HG03066 (cell line): Measurements from ENCODE around the gene RNF224.
"Not testable (repeated sequence)": the region's sequence is repeated elsewhere in the genome, so short reads cannot be mapped to it uniquely, and the experiment has no call there.

Experiments
- ATAC-seq: cut with Tn5 transposase; IDR thresholded peaks from one replicate; pipeline ENCODE4 v1.9.1; 2021; ENCODE audit warnings: low read depth; ENCODE audit not compliant: unreplicated experiment

Gene RNF224

GRCh38 chr9:137236936-137237421, 9.7 kb downstream of the RNF224 start:
- ATAC-seq = no peak

GRCh38 chr9:137237759-137238726, 10.7 kb downstream of the RNF224 start:
- no peak for ATAC-seq

- not testable (repeated sequence) for ATAC-seq
Measured at GRCh38 chr9:137239541-137240200, 12.4 kb downstream of the RNF224 start.

GRCh38 chr9:137240318-137240840, 13.1 kb downstream of the RNF224 start:
- ATAC-seq = peak; percentile 21

GRCh38 chr9:137240841-137241489, 13.7 kb downstream of the RNF224 start, which contains the start of gene TUBB4B:
Gene TUBB4B, plus strand, starts transcription at chr9:137241287. Its CDS starts 74 bp downstream, at chr9:137241361.
- ATAC-seq = peak; percentile 84

- ATAC-seq = peak; percentile 10
Measured at GRCh38 chr9:137241490-137242268, 14.4 kb downstream of the RNF224 start.

GRCh38 chr9:137242269-137243203, 15.2 kb downstream of the RNF224 start:
- ATAC-seq = no peak

GRCh38 chr9:137243266-137243625, 15.9 kb downstream of the RNF224 start:
- not testable (repeated sequence) for ATAC-seq

GRCh38 chr9:137243626-137244485, 16.6 kb downstream of the RNF224 start:
- no peak for ATAC-seq

- no peak for ATAC-seq
Measured at GRCh38 chr9:137244486-137245449, 17.5 kb downstream of the RNF224 start.

- no peak for ATAC-seq
Measured at GRCh38 chr9:137245450-137246421, 18.4 kb downstream of the RNF224 start.

- ATAC-seq = no peak
Measured at GRCh38 chr9:137247135-137247915, 20.0 kb downstream of the RNF224 start.

- ATAC-seq = no peak
Measured at GRCh38 chr9:137247916-137248175, 20.5 kb downstream of the RNF224 start.

- ATAC-seq = no peak
Measured at GRCh38 chr9:137250329-137251193, 23.3 kb downstream of the RNF224 start.
